AG09319 (cell line): ENCODE results near the gene PCED1B.

Experiments used
- DNase-seq: peaks from one replicate; pipeline ENCODE4 v3.0.0-alpha.2; 2010; ENCODE audit warnings: low read depth; ENCODE audit errors: extremely low read depth
- CTCF ChIP-seq: IDR thresholded peaks from 2 replicates; pipeline ENCODE4 v1.5.1; 2011; ENCODE audit warnings: low read depth, mild to moderate bottlenecking, inconsistent platforms, low read length, moderate library complexity

Gene PCED1B

GRCh38 chr12:47082796-47083621, 3.6 kb downstream of the PCED1B start:
- peak; percentile 65 for DNase-seq
- TF ChIP-seq CTCF, result no peak

- DNase-seq, result no peak
- no peak for TF ChIP-seq CTCF
These were observed 4.8 kb downstream of the PCED1B start for GRCh38 chr12:47084172-47084571.

- no peak for TF ChIP-seq CTCF
- no peak for DNase-seq
These were observed 6.4 kb downstream of the PCED1B start for GRCh38 chr12:47085815-47086252.

- no peak for TF ChIP-seq CTCF
- no peak for DNase-seq
These were observed 7.8 kb downstream of the PCED1B start for GRCh38 chr12:47087088-47087688.

- DNase-seq, result no peak
- TF ChIP-seq CTCF, result no peak
These were observed 8.9 kb downstream of the PCED1B start for GRCh38 chr12:47088021-47088944.

- DNase-seq, result no peak
- TF ChIP-seq CTCF, result no peak
These were observed 11.6 kb downstream of the PCED1B start for GRCh38 chr12:47091009-47091408.
